GM12874 (cell line): ENCODE measurements around the gene MRPS35.

Experiments used
- TF ChIP-seq, protein P1 (sequence below): IDR thresholded peaks from 2 replicates; pipeline ENCODE4 v1.5.1; 2011; ENCODE audit warnings: low read depth, mild to moderate bottlenecking, control low read depth, low read length, moderate library complexity; ENCODE audit not compliant: insufficient read depth

The MRPS35 gene

GRCh38 chr12:27733791-27734190 is 23.2 kb downstream of the MRPS35 start:
- TF ChIP-seq, protein P1, sequence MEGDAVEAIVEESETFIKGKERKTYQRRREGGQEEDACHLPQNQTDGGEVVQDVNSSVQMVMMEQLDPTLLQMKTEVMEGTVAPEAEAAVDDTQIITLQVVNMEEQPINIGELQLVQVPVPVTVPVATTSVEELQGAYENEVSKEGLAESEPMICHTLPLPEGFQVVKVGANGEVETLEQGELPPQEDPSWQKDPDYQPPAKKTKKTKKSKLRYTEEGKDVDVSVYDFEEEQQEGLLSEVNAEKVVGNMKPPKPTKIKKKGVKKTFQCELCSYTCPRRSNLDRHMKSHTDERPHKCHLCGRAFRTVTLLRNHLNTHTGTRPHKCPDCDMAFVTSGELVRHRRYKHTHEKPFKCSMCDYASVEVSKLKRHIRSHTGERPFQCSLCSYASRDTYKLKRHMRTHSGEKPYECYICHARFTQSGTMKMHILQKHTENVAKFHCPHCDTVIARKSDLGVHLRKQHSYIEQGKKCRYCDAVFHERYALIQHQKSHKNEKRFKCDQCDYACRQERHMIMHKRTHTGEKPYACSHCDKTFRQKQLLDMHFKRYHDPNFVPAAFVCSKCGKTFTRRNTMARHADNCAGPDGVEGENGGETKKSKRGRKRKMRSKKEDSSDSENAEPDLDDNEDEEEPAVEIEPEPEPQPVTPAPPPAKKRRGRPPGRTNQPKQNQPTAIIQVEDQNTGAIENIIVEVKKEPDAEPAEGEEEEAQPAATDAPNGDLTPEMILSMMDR: no peak

DNA sequence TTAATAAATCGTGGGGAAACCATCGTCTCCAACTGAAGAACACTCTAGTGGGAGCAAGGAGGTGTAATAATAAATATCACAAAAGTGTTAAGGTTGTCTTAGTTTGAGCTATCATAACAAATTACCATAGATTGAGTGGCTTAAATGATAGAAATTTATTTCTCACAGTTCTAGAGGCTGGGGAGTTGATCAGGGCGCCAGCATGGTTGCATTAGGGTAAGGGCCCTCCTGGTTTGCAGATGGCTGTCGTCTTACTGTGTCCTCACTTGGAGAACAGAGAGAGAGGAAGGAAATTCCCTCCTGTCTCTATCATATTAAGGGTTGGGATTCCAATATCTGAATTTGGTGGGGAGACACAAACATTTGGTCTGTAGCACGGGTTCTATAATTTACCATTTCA is 33.0 kb downstream of the MRPS35 start:
- TF ChIP-seq, protein P1: no peak

GRCh38 chr12:27747111-27747820 is 36.6 kb downstream of the MRPS35 start:
- TF ChIP-seq, protein P1: no peak

- TF ChIP-seq, protein P1: no peak
Observed at GRCh38 chr12:27751386-27752047, 40.9 kb downstream of the MRPS35 start.

DNA sequence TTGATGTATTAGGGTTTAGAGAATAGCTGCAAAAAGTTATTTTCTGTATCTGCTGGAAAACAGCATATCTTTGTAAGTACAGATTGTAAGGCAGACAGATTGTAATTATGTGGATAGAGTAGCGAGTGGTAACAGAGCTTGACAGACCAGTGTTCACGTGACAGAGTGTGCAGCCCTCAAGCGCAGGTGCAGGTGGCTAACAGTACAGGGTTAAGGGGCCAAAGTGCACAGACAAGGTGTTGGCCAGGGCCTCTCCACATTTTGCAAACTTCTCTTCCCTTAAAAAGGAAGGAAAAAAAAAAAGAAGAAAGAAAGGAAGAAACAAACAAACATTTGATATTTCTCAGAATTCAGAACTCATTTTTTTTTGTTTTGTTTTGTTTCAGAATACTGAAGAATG is 44.2 kb downstream of the MRPS35 start:
- TF ChIP-seq, protein P1: no peak

DNA sequence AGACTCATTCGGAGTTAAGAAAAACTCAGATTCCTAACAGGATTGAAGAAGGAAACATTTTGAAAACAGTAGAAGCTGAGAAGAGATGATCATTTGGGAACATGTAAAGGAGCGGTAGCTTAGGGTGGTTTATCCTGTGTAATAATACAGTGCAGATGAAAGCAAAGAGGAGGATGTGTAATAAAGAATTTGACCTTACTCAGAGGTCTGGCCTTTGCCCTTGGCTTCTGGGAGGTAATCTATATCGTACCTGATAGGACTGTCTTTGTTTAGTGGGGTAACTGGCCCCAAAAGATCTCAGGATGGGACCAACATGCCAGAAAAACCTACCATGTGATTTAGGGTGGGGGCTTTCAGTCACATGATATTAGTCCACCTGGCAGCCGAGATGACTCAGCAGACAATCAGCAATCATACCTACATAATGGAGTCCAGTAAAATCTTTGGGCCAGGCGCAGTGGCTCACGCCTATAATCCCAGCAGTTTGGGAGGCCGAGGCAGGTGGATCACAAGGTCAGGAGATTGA is 46.1 kb downstream of the MRPS35 start:
- TF ChIP-seq, protein P1: no peak

GRCh38 chr12:27762757-27763156 is 52.1 kb downstream of the MRPS35 start:
- TF ChIP-seq, protein P1: no peak
